DMS114 treated with DMSO at 0.1 percent for 48 hours (cell line): ENCODE data around the gene SWAP70.
"Not testable (repeated sequence)": the region's sequence is repeated elsewhere in the genome, so short reads cannot be mapped to it uniquely, and the experiment has no call there.

Experiments
- DNase-seq: peaks from one replicate; lab custom pipeline; 2025; ENCODE audit not compliant: unreplicated experiment; lab: John Stamatoyannopoulos, UW

SWAP70 gene

GRCh38 chr11:9663699-9664275, at the start of gene SWAP70:
Gene SWAP70 (plus strand): TSS chr11:9664077. CDS start chr11:9664180, 103 bp downstream.
- DNase-seq: peak; percentile 30

- no peak for DNase-seq
Measured at GRCh38 chr11:9615031-9615451, 48.8 kb upstream of the SWAP70 start.

- DNase-seq: no peak
Measured at GRCh38 chr11:9616042-9616675, 47.7 kb upstream of the SWAP70 start.

- DNase-seq: no peak
Measured at GRCh38 chr11:9616858-9617257, 47.0 kb upstream of the SWAP70 start.

GRCh38 chr11:9617940-9618339, 45.9 kb upstream of the SWAP70 start:
- no peak for DNase-seq

GRCh38 chr11:9619004-9619403, 44.9 kb upstream of the SWAP70 start:
- DNase-seq: no peak

- no peak for DNase-seq
Measured at GRCh38 chr11:9619971-9620370, 43.9 kb upstream of the SWAP70 start.

GRCh38 chr11:9622353-9622752, 41.5 kb upstream of the SWAP70 start:
- not testable (repeated sequence) for DNase-seq

- not testable (repeated sequence) for DNase-seq
Measured at GRCh38 chr11:9623053-9623452, 40.8 kb upstream of the SWAP70 start.

GRCh38 chr11:9624448-9624847, 39.4 kb upstream of the SWAP70 start:
- no peak for DNase-seq

- no peak for DNase-seq
Measured at GRCh38 chr11:9625162-9625561, 38.7 kb upstream of the SWAP70 start.

GRCh38 chr11:9625728-9626127, 38.1 kb upstream of the SWAP70 start:
- DNase-seq: no peak

GRCh38 chr11:9626496-9627394, 37.1 kb upstream of the SWAP70 start:
- no peak for DNase-seq

- no peak for DNase-seq
Measured at GRCh38 chr11:9629064-9629463, 34.8 kb upstream of the SWAP70 start.

GRCh38 chr11:9633679-9634078, 30.2 kb upstream of the SWAP70 start:
- no peak for DNase-seq

- DNase-seq: no peak
Measured at GRCh38 chr11:9636691-9637090, 27.2 kb upstream of the SWAP70 start.

GRCh38 chr11:9639099-9639498, 24.8 kb upstream of the SWAP70 start:
- no peak for DNase-seq

GRCh38 chr11:9639985-9640384, 23.9 kb upstream of the SWAP70 start:
- no peak for DNase-seq

- no peak for DNase-seq
Measured at GRCh38 chr11:9642894-9643293, 21.0 kb upstream of the SWAP70 start.

- DNase-seq: no peak
Measured at GRCh38 chr11:9643751-9644150, 20.1 kb upstream of the SWAP70 start.

- no peak for DNase-seq
Measured at GRCh38 chr11:9645881-9646280, 18.0 kb upstream of the SWAP70 start.

GRCh38 chr11:9646324-9646723, 17.6 kb upstream of the SWAP70 start:
- DNase-seq: no peak
